Measurements from ENCODE around the gene MTMR6. TPM values are rescaled to one million over a fixed set of nuclear protein-coding genes. Genes with fewer than 3 reads are reported as not detected.

Gene MTMR6
- total RNA-seq, 2 experiments from 2014 or later, result 15.6 to 15.8 TPM

DNA sequence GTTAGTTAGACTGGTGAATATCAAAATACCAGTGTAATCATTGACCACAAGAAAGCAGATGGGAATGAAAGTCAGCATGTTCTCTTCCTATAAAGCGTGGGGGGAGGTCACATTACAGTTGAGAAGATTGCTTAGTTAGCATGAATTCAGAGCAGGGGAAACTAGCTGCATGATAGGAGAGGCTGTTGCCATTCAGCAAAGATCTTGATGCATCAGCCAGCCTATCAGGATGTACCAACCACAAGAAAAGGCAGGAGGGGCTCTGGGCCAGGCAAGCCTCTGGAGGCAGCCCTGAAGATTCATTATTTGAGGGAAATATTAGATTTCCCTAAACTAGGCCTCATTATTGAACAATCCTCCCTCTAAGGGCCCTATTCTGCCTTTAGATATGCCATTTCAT lies 5.0 kb upstream of the MTMR6 start:
- no peaks in the 10 kb centered on the region for H3K9me3 Mint-ChIP-seq
- H3K36me3 Mint-ChIP-seq, result no peaks in the 10 kb centered on the region
- no peak for DNase-seq
- H3K27ac Mint-ChIP-seq, result no peak overlapping the region
- H3K4me3 Mint-ChIP-seq, result no peak overlapping the region
- no peaks in the 10 kb centered on the region for H3K4me1 Mint-ChIP-seq
- H3K27me3 Mint-ChIP-seq, result peaks cover 29% of the 10 kb centered on the region

GRCh38 chr13:25291691-25292090 lies 4.4 kb upstream of the MTMR6 start:
- no peaks in the 10 kb centered on the region for H3K4me1 Mint-ChIP-seq
- H3K27ac Mint-ChIP-seq, result no peak overlapping the region
- no peaks in the 10 kb centered on the region for H3K36me3 Mint-ChIP-seq
- H3K27me3 Mint-ChIP-seq, result peaks cover 23% of the 10 kb centered on the region
- no peak overlapping the region for H3K4me3 Mint-ChIP-seq
- H3K9me3 Mint-ChIP-seq, result no peaks in the 10 kb centered on the region
- DNase-seq, result no peak

DNA sequence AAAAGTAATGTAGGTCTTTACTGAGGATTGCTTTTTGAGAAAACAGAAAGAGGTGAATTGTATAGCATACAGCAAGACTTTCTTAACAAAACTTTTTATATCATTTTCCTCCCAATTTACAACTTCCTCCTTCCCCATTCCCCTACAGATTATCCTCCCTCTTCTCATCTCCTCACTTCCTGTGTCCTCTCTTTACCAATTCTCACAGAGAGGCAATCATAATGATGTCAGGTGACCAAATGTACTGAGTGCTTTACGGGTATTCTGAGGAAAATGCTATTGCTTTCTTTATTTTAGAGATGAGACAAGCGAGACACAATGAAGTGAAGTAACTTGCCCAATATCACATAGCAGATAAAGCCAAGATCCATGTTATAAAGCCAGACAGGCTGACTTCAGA lies 1.7 kb upstream of the MTMR6 start:
- Mint-ChIP-seq H3K4me3 (no peak overlapping the region), H3K9me3 (no peaks in the 10 kb centered on the region), H3K4me1 (peaks cover 13% of the 10 kb centered on the region), H3K36me3 (peaks cover 6% of the 10 kb centered on the region), H3K27me3 (peaks cover 17% of the 10 kb centered on the region), H3K27ac (no peak overlapping the region)
- DNase-seq, result no peak

GRCh38 chr13:25286308-25286968 lies 850 bp downstream of the MTMR6 start:
- Mint-ChIP-seq H3K4me1 (peaks cover 36% of the 10 kb centered on the region), H3K36me3 (peaks cover 9% of the 10 kb centered on the region), H3K4me3 (peak overlapping the region; percentile 94), H3K27me3 (peaks cover 16% of the 10 kb centered on the region), H3K27ac (peak overlapping the region; percentile 93), H3K9me3 (no peaks in the 10 kb centered on the region)
- peak; percentile 18 for DNase-seq

GRCh38 chr13:25281935-25282332 lies 5.4 kb downstream of the MTMR6 start:
- H3K27ac Mint-ChIP-seq, result peak overlapping the region; percentile 71
- H3K4me1 Mint-ChIP-seq, result peaks cover 66% of the 10 kb centered on the region
- H3K36me3 Mint-ChIP-seq, result peaks cover 18% of the 10 kb centered on the region
- peak; percentile 24 for DNase-seq
- peak overlapping the region; percentile 49 for H3K4me3 Mint-ChIP-seq
- H3K9me3 Mint-ChIP-seq, result no peaks in the 10 kb centered on the region
- no peaks in the 10 kb centered on the region for H3K27me3 Mint-ChIP-seq

- Mint-ChIP-seq H3K9me3 (no peaks in the 10 kb centered on the region), H3K27me3 (no peaks in the 10 kb centered on the region), H3K27ac (peak overlapping the region; percentile 71), H3K4me1 (peaks cover 70% of the 10 kb centered on the region), H3K36me3 (peaks cover 15% of the 10 kb centered on the region), H3K4me3 (peak overlapping the region; percentile 47)
- DNase-seq, result no peak
These were observed 5.9 kb downstream of the MTMR6 start for GRCh38 chr13:25281193-25281934.

- Mint-ChIP-seq H3K9me3 (no peaks in the 10 kb centered on the region), H3K4me3 (no peak overlapping the region), H3K4me1 (peaks cover 67% of the 10 kb centered on the region), H3K27ac (no peak overlapping the region), H3K36me3 (peaks cover 12% of the 10 kb centered on the region), H3K27me3 (no peaks in the 10 kb centered on the region)
- no peak for DNase-seq
These were observed 6.9 kb downstream of the MTMR6 start for GRCh38 chr13:25280396-25280795.

- peaks cover 43% of the 10 kb centered on the region for H3K4me1 Mint-ChIP-seq
- no peaks in the 10 kb centered on the region for H3K9me3 Mint-ChIP-seq
- H3K4me3 Mint-ChIP-seq, result no peak overlapping the region
- H3K36me3 Mint-ChIP-seq, result peaks cover 10% of the 10 kb centered on the region
- H3K27ac Mint-ChIP-seq, result no peak overlapping the region
- DNase-seq, result no peak
- no peaks in the 10 kb centered on the region for H3K27me3 Mint-ChIP-seq
These were observed 10.5 kb downstream of the MTMR6 start for GRCh38 chr13:25276748-25277147.

DNA sequence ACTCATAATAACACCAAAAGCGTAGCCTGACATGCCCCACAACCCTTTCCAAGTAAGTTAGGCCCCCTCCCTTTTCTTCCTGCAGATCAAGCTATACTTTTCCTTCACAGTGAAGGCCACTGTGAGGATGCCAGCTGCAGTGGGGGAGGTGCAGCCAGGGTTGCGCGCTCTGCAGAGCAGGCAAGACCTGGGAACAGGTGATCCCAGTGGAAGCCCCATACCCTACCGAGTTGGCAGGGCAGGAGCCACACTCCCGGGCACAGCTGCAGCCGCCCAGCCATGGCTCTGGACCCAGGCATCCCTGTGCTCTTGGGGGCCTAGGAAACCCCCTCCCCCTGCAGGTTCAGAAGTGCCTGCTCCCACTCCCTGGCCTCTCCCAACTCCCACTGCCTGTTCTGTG lies 18.7 kb downstream of the MTMR6 start:
- peaks cover 2% of the 10 kb centered on the region for H3K4me1 Mint-ChIP-seq
- no peak overlapping the region for H3K27ac Mint-ChIP-seq
- no peak overlapping the region for H3K4me3 Mint-ChIP-seq
- peaks cover 8% of the 10 kb centered on the region for H3K36me3 Mint-ChIP-seq
- no peak for DNase-seq
- H3K9me3 Mint-ChIP-seq, result no peaks in the 10 kb centered on the region
- no peaks in the 10 kb centered on the region for H3K27me3 Mint-ChIP-seq

DNA sequence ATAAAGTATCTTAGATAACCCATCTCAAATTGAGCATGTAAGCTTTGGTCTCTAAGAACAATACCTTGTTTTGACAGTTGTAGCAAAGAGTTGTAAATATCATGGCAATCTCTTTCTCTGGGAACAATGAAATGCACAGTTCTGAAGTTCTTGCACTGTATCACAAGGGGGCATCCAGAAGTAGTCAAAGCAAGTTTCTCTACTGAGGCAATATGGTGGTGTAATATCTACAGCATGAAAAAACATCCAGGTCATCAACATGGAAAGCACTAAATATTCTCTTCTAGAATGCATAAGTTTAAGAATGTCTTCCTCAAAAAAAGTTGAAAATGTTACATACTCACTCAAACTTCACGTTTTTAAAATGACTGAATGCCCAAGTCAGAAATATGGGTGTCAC lies 19.6 kb downstream of the MTMR6 start:
- no peaks in the 10 kb centered on the region for H3K9me3 Mint-ChIP-seq
- H3K27me3 Mint-ChIP-seq, result no peaks in the 10 kb centered on the region
- no peak overlapping the region for H3K4me3 Mint-ChIP-seq
- H3K4me1 Mint-ChIP-seq, result peaks cover 2% of the 10 kb centered on the region
- H3K27ac Mint-ChIP-seq, result no peak overlapping the region
- peaks cover 8% of the 10 kb centered on the region for H3K36me3 Mint-ChIP-seq
- no peak for DNase-seq

GRCh38 chr13:25266706-25267105 lies 20.6 kb downstream of the MTMR6 start:
- H3K27ac Mint-ChIP-seq, result no peak overlapping the region
- peaks cover 2% of the 10 kb centered on the region for H3K4me1 Mint-ChIP-seq
- H3K27me3 Mint-ChIP-seq, result no peaks in the 10 kb centered on the region
- H3K9me3 Mint-ChIP-seq, result no peaks in the 10 kb centered on the region
- no peak for DNase-seq
- peaks cover 7% of the 10 kb centered on the region for H3K36me3 Mint-ChIP-seq
- no peak overlapping the region for H3K4me3 Mint-ChIP-seq

DNA sequence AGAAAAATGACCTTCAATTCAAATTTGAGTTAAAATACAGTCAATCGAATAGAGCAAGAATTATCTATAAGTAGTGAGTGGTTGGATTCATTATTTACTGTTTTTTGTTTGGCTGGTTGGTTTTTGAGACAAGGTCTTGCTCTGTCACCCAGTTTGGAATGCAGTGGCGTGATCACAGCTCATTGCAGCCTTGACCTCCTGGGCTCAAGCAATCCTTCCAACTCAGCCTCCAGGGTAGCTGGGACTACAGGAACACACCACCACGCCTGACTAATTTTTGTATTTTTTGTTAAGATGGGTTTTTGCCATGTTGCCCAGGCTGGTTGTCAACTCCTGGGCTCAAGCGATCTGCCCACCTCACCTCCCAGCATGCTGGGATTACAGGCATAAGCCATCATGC lies 25.0 kb downstream of the MTMR6 start:
- DNase-seq, result no peak
- Mint-ChIP-seq H3K27ac (no peak overlapping the region), H3K9me3 (no peaks in the 10 kb centered on the region), H3K4me1 (no peaks in the 10 kb centered on the region), H3K36me3 (peaks cover 6% of the 10 kb centered on the region), H3K4me3 (no peak overlapping the region), H3K27me3 (no peaks in the 10 kb centered on the region)

DNA sequence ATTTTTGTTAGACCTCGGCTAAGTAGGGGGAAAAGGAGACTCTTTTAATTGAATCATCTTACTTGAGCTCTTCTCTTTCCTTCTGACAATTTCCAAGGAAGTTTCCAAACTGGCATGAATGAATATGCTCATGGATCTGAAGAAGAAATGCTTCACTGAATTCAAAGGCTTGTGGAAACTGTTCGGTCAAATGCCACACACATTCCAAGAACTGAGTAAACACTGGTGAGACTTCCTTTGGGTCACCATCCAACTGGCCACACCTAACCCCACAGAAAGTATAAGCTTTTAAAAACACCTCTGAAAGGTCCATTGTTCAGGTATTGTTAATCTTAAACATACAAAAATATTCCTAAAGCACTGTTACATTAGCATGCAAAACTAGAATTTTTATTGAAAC lies 33.6 kb downstream of the MTMR6 start:
- H3K9me3 Mint-ChIP-seq, result no peaks in the 10 kb centered on the region
- H3K4me1 Mint-ChIP-seq, result no peaks in the 10 kb centered on the region
- no peak overlapping the region for H3K4me3 Mint-ChIP-seq
- no peak for DNase-seq
- H3K27me3 Mint-ChIP-seq, result no peaks in the 10 kb centered on the region
- peaks cover 9% of the 10 kb centered on the region for H3K36me3 Mint-ChIP-seq
- H3K27ac Mint-ChIP-seq, result no peak overlapping the region

DNA sequence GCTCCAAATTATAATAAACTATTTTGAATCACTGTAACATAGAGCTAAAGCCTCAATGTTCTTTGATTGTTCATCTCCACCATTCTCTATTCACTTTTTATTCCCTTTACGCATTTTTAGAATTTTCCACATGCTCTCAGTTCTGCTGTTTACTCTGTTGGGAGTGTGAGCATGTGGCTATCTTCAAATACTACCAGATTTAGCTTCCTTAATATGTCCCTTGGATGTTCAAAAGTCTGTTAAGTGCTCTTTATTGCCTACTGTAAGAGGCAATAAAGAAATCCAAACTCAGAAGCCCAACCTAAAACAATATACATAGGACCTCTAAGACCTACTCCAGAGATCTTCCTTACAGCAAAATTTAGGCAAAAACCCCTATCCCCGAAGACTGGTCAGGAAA lies 34.5 kb downstream of the MTMR6 start:
- H3K27me3 Mint-ChIP-seq, result no peaks in the 10 kb centered on the region
- H3K9me3 Mint-ChIP-seq, result no peaks in the 10 kb centered on the region
- no peak overlapping the region for H3K4me3 Mint-ChIP-seq
- no peak for DNase-seq
- no peaks in the 10 kb centered on the region for H3K4me1 Mint-ChIP-seq
- H3K27ac Mint-ChIP-seq, result no peak overlapping the region
- H3K36me3 Mint-ChIP-seq, result peaks cover 9% of the 10 kb centered on the region

DNA sequence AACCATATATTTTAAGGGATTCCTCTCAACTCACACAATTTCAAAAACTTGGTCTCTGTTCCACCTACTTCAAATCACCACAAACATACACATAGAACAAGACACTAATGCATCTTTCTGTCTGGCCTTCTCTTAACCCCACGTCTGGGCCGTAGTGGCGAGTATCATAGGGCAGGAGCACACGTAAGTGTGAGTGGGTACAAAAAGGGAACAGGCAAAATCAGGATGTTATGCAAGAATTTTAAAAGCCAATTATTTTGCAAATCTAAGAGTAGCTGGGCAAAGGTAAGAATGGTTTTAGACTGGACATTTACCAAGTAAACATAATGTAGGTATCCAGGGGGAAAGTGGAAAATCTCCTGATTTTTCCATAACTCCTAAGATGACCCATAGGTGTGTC lies 35.1 kb downstream of the MTMR6 start:
- no peak overlapping the region for H3K27ac Mint-ChIP-seq
- H3K27me3 Mint-ChIP-seq, result no peaks in the 10 kb centered on the region
- peaks cover 9% of the 10 kb centered on the region for H3K36me3 Mint-ChIP-seq
- H3K4me1 Mint-ChIP-seq, result no peaks in the 10 kb centered on the region
- H3K4me3 Mint-ChIP-seq, result no peak overlapping the region
- DNase-seq, result no peak
- H3K9me3 Mint-ChIP-seq, result no peaks in the 10 kb centered on the region

- H3K36me3 Mint-ChIP-seq, result peaks cover 21% of the 10 kb centered on the region
These were observed 38.2 kb downstream of the MTMR6 start for GRCh38 chr13:25249001-25249543.

More at GRCh38 chr13:25249001-25249543, 38.2 kb downstream of the MTMR6 start:
- no peak for DNase-seq
- peaks cover 2% of the 10 kb centered on the region for H3K9me3 Mint-ChIP-seq
- H3K27me3 Mint-ChIP-seq, result no peaks in the 10 kb centered on the region
- H3K27ac Mint-ChIP-seq, result no peak overlapping the region
- no peak overlapping the region for H3K4me3 Mint-ChIP-seq
- H3K4me1 Mint-ChIP-seq, result no peaks in the 10 kb centered on the region
